ENCODE data around the gene PARP2. TPM values are rescaled to one million over a fixed set of nuclear protein-coding genes. Genes with fewer than 3 reads are reported as not detected.

Gene PARP2
- total RNA-seq, 1 donor from 2014 or later: 19.5 TPM

DNA sequence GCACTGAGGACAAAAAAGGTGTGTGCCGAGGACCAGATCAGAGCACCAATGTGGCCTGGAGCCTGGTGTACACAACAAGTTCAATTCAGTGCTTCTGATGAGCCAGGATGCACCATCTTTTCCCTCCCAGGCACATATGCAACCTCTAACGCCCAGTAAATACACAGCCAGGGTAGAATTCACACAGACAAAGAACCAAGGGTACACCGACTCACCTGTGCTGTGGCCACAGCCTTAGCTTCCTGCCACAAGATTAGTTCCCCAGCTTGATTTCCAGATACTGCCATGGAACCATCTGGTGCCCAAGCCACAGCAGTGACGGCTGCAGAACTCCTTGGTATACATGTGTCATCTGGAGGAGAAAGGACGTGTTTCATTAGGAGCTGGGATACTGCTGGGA is 29.4 kb downstream of the PARP2 start:
- POLR2A ChIA-PET: interaction anchor here (1.9 kb wide), 1 partner anchor 29 kb away, joined by 5 read pairs; the partner anchor contains the start of gene PARP2

DNA sequence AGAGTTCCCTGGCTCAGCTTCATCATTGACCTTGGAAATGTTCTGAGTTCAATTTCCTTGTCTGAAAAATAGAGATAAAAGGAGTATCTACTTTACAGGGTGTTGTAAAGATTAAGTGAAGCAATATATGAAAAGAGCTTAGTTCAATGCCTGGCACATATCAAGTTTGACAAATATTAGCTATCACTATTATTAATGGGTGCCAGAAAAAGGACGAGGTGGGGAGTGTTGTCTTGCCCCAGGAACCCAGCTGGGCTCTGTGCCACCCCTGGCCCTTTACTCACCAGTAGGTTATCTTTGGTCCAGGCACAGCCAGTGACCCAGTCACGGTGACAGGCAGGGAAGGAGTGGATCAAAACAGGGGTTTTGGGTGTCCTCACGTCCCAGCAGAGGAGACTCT is 32.0 kb downstream of the PARP2 start:
- intact Hi-C loops (cut with micrococcal nuclease): no loop called here
- CTCF ChIA-PET: no interaction called here

More for the DNA sequence above, 29.4 kb downstream of the PARP2 start:
- no peak overlapping the region for H3K4me3 Mint-ChIP-seq
- CTCF ChIA-PET: no interaction called here
- intact Hi-C loops (cut with micrococcal nuclease): no loop called here
- no peaks in the 10 kb centered on the region for H3K27me3 Mint-ChIP-seq
- H3K4me1 Mint-ChIP-seq: peaks cover 2% of the 10 kb centered on the region
- H3K36me3 Mint-ChIP-seq (ENCODE audit: low read depth): peaks cover 93% of the 10 kb centered on the region
- H3K9me3 Mint-ChIP-seq: no peaks in the 10 kb centered on the region
- no peak overlapping the region for H3K27ac Mint-ChIP-seq
- ATAC-seq (ENCODE audit: low read depth) (no peak), DNase-seq (no peak)
- TF ChIP-seq, protein P1, sequence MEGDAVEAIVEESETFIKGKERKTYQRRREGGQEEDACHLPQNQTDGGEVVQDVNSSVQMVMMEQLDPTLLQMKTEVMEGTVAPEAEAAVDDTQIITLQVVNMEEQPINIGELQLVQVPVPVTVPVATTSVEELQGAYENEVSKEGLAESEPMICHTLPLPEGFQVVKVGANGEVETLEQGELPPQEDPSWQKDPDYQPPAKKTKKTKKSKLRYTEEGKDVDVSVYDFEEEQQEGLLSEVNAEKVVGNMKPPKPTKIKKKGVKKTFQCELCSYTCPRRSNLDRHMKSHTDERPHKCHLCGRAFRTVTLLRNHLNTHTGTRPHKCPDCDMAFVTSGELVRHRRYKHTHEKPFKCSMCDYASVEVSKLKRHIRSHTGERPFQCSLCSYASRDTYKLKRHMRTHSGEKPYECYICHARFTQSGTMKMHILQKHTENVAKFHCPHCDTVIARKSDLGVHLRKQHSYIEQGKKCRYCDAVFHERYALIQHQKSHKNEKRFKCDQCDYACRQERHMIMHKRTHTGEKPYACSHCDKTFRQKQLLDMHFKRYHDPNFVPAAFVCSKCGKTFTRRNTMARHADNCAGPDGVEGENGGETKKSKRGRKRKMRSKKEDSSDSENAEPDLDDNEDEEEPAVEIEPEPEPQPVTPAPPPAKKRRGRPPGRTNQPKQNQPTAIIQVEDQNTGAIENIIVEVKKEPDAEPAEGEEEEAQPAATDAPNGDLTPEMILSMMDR (IDR thresholded peaks at IDR 0.05): no peak

DNA sequence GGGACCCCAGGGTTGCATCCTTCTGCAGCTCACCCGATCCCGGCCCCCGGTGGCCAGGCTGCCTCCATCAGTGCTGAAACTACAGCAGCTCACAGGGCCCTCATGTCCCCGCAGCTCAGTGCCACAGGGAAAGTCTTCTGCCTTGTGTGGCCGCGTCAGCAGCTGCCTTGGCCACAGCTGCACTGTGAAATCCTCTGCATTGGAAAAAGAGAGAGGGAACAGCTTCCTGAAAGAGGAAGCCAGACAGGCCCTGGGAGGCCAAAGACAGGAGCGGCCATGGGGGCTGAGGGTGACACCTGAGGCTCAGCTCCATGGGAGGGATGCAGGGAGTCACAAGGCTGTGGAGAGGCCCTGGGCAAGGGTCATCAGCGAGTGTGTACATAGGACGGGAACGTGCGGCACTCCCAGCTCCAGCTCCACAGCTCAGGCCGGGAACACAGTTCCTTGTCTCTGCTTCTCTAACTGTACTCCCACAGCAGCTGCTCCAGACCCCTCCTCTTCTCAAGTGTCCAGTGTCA is 32.7 kb downstream of the PARP2 start:
- Mint-ChIP-seq H3K9me3 (no peaks in the 10 kb centered on the region), H3K27me3 (no peaks in the 10 kb centered on the region), H3K27ac (peak overlapping the region; percentile 6), H3K36me3 (ENCODE audit: low read depth) (peaks cover 94% of the 10 kb centered on the region), H3K4me3 (no peak overlapping the region), H3K4me1 (no peaks in the 10 kb centered on the region)
- intact Hi-C loops (cut with micrococcal nuclease): no loop called here
- ATAC-seq (ENCODE audit: low read depth) (no peak), DNase-seq (no peak)
- ChIA-PET POLR2A (interaction anchor here (0.5 kb wide), 1 partner anchor 33 kb away, joined by 14 read pairs; the partner anchor contains the start of gene PARP2), CTCF (no interaction called here)
- TF ChIP-seq, protein P1 (IDR thresholded peaks at IDR 0.05): no peak

More for the DNA sequence above, 32.0 kb downstream of the PARP2 start:
- no peak overlapping the region for H3K4me3 Mint-ChIP-seq
- TF ChIP-seq, protein P1 (IDR thresholded peaks at IDR 0.05): no peak
- peaks cover 94% of the 10 kb centered on the region for H3K36me3 Mint-ChIP-seq (ENCODE audit: low read depth)
- no peaks in the 10 kb centered on the region for H3K9me3 Mint-ChIP-seq
- no peak for DNase-seq
- H3K4me1 Mint-ChIP-seq: no peaks in the 10 kb centered on the region
- ATAC-seq (ENCODE audit: low read depth): no peak
- no peaks in the 10 kb centered on the region for H3K27me3 Mint-ChIP-seq
- no peak overlapping the region for H3K27ac Mint-ChIP-seq
- POLR2A ChIA-PET: no interaction called here

DNA sequence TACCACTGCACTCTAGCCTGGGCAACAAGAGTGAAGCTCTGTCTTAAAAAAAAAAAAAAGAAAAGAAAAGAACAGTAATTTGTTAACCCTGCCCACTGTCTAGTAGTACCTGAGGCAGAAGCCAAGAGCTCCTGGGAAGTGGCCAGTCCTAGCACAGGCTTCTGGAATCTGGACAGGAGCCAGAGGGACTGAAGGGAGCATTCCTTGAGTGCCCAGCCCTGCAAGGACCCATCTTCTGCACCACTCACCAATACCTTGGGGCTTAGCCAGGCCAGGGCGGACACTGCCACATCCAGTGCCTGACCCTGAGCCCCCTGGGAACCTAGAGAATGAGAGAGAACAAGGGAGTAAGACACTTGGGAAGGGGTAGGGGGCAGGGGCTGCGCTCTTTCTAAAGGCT is 33.7 kb downstream of the PARP2 start:
- no peaks in the 10 kb centered on the region for H3K4me1 Mint-ChIP-seq
- H3K9me3 Mint-ChIP-seq: no peaks in the 10 kb centered on the region
- H3K4me3 Mint-ChIP-seq: no peak overlapping the region
- TF ChIP-seq, protein P1 (IDR thresholded peaks at IDR 0.05): no peak
- H3K27me3 Mint-ChIP-seq: no peaks in the 10 kb centered on the region
- no peak overlapping the region for H3K27ac Mint-ChIP-seq
- intact Hi-C loops (cut with micrococcal nuclease): no loop called here
- peaks cover 93% of the 10 kb centered on the region for H3K36me3 Mint-ChIP-seq (ENCODE audit: low read depth)
- ATAC-seq (ENCODE audit: low read depth) (no peak), DNase-seq (no peak)
- ChIA-PET CTCF (no interaction called here), POLR2A (no interaction called here)

DNA sequence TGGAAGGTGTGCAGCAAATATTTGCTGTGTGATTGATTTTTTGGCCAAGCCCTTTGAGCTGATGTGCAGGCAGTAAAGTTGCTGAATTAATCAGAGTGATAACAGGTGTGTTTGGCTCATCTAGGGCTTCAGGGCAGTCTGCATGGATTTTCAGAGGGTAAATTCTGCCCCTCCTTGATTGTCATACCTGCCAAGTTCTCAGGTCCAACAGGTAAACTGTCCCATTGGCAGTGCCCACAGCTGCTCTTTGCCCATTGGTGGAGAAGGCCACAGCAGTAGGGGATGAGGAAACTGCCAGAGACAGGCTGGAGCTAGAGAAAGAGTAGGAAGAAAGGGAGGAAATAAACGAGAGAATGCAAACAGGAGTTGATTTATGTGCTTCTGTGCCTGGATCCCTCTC is 36.3 kb downstream of the PARP2 start:
- no peaks in the 10 kb centered on the region for H3K27me3 Mint-ChIP-seq
- TF ChIP-seq, protein P1 (IDR thresholded peaks at IDR 0.05): no peak
- DNase-seq (no peak), ATAC-seq (ENCODE audit: low read depth) (no peak)
- no peaks in the 10 kb centered on the region for H3K9me3 Mint-ChIP-seq
- intact Hi-C loops (cut with micrococcal nuclease): no loop called here
- no peak overlapping the region for H3K4me3 Mint-ChIP-seq
- H3K4me1 Mint-ChIP-seq: no peaks in the 10 kb centered on the region
- H3K36me3 Mint-ChIP-seq (ENCODE audit: low read depth): peaks cover 94% of the 10 kb centered on the region
- ChIA-PET CTCF (no interaction called here), POLR2A (interaction anchor here (0.8 kb wide), 1 partner anchor 37 kb away, joined by 3 read pairs; the partner anchor contains the start of gene PARP2)
- H3K27ac Mint-ChIP-seq: no peak overlapping the region

Data from activated B cell treated with CpG ODN at 0.5 μM for 24 hours (primary cell).